HG02678 (cell line): ENCODE results near the gene OTOA.
"Not testable (repeated sequence)": the region's sequence is repeated elsewhere in the genome, so short reads cannot be mapped to it uniquely, and the experiment has no call there.

Source experiments
- ATAC-seq: cut with Tn5 transposase; IDR thresholded peaks from one replicate; pipeline ENCODE4 v1.9.1; 2021; ENCODE audit warnings: mild to moderate bottlenecking, moderate library complexity; ENCODE audit not compliant: unreplicated experiment

The OTOA gene

DNA sequence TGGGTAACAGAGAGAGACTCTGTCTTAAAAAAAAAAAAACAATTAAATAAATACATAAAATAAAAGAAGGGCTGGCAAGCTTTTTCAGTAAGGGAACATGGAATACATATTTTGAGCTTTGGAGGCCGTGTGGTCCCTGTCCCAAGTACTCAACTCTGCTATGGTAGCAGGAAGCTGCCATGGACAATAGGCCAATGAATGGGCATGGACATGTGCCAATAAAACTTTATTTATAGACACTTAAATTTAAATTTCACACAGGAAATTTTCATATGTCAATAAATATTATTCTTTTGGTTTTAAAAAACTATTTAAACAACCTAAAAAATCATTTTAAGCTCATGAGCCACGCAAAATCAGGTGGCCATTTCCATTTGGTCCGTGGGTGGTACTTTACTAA, 3.8 kb downstream of the OTOA start:
- ATAC-seq: no peak

DNA sequence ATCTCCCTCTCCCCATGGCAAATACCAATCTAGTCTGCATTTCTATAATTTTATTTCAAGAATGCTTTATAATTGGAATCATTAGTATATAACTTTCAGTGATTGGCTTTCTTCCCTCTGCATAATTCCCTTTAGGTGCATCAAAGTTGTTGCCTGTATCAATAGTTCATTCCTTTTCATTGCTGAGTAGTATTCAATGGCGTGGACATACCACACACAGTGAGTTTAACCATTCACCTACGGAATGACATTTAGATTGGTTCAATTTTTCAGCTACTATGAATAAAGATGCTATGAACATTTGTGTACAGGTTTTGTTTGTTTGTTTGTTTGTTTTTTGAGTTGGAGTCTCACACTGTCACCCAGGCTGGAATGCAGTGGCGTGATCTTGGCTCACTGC, 9.7 kb downstream of the OTOA start:
- ATAC-seq: no peak

DNA sequence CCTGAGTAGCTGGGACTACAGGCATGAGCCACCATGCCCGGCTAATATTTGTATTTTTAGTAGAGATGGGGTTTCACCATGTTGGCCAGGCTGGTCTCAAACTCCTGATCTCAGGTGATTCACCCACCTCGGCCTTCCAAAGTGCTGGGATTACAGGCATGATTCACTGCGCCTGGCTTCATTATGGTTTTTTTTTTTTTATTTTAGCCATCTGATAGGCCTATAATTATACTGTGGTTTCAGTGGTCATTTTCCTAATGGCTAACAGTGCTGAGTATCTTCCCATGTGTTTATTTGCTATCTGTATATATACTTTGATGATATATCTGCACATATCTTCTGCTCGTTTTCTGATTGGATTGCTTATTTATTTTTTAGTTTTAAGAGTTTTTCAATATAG, 10.7 kb downstream of the OTOA start:
- not testable (repeated sequence) for ATAC-seq

DNA sequence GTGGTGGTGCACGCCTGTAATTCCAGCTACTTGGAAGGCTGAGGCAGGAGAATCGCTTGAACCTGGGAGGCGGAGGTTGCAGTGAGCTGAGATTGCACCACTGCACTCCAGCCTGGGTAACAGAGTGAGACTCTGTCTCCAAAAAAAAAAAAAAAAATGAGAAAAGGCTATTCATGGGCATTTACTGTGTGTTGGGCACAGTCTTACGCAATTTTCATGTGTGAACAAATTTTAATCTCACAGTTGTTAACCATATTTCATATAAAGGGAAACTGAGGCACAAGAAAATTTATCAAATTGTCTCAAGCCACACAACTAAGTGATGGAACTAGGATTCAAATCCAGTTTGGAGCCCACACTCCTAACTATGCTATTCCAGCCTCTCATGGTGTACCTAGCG, 16.9 kb downstream of the OTOA start:
- not testable (repeated sequence) for ATAC-seq

DNA sequence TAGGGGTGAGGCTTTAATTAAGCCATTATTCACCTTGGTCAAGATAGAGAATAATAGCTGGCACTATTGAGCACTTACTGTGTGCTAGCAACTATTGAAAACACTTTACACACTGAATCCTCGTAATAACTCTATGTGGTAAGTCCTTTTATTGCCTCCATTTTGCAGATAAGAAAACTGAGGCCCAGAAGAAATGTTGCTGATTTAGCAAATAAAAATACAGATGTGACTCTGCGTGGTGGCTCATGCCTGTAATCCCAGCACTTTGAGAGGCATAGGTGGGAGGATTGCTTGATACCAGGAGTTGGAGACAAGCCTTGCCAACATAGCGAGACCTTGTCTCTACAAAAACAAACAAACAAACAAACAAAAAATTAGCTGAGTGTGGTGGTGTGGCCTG, 19.4 kb downstream of the OTOA start:
- ATAC-seq: no peak

DNA sequence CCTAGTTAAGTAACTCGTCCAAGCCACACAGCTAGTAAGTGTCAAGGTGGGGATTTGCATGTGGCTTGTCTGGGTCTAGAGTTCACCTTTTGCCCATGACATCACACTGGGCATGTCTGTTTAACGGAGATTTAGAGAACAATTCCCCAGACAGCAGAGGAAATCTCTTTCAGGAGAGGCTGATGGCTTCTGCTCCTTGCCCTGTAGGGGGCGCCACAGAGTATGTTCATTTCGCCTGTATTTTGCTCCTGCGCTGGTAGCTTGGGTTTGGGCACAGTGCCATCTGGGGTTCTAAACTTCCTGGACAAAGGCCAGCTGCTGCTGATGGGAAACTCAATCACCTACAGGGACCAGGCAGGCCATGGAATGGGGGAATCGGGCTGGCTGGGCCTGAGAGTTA, 20.4 kb downstream of the OTOA start:
- no peak for ATAC-seq

DNA sequence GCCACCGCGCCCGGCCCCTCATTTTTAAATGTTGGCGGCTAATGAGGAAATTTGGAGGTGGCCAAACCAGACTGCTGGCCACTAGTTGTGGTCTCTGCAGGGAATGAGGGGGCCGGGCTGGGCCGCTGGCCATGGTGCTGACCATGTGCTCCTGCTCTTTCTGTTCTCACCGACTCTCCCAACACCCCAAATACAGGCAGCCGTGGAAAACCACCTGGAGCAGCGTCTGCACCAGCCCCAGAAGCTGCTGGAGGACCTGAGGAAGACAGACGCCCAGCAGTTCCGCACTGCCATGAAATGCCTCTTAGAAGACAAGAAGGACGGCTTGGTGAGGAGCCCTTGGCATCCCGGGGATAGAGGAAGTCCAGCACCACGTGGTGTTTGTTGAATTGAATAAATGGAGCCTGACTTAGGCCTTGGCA, 21.3 kb downstream of the OTOA start:
- no peak for ATAC-seq

DNA sequence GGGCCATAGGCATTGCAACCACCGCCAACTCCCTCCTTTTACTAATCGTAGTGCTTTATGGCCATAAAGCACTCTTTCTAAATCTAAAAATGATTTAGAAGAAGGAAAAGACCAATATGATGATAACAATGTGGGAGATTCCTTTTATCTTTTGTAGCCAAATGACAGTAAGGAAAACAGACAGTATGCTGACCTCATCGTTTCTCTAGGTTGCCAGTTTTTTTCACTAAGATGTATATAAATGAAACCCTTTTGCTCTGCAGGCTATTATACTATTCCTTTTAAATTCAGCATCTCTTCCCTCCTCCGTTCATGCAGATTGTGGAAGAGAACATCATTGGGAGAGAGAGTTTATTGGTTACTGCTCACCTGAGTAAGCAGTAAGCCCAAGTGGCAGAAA, 25.3 kb downstream of the OTOA start:
- ATAC-seq: no peak

DNA sequence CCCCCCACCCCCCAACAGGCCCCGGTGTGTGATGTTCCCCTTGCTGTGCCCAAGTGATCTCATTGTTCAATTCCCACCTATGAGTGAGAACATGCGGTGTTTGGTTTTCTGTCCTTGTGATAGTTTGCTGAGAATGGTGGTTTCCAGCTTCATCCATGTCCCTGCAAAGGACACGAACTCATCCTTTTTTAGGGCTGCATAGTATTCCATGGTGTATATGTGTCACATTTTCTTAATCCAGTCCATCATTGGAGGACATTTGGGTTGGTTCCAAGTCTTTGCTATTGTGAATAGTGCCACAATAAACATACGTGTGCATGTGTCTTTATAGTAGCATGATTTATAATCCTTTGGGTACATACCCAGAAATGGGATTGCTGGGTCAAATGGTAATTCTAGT, 27.2 kb downstream of the OTOA start:
- ATAC-seq: not testable (repeated sequence)

DNA sequence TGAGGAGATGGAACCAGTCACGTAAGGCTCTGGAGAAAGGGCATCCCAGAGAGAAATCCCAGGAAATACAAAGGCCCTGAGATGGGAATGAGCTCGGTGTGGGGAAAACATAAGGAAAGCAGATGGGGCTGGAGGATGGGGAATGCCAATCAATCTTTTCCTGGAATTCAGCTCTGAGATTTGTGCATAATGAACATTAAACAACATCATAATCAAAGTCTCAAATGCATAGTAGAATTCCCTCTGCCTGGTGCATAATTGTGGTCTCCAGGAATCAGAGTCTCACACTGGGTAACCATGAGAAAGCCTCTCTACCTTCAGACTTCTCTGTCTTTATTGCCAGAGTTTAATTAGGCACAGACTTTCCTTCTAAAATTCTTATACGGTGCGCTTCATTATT, 30.8 kb downstream of the OTOA start:
- ATAC-seq: no peak

DNA sequence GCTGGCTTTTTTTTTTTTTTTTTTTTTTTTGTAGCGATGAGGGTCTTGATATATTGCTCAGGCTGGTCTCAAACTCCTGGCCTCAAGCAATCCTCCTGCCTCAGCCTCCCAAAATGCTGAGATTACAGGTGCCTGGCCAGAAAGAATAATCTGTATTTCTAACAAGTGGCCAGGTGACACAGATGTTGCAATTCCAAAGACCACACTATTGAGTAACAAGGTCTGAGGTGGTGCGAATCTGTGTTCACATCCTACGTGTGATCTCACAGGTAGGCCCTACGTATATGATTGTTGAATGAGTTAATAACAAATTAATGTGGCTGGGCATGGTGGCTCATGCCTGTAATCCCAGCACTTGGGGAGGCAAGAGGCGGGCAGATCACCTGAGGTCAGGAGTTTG, 33.3 kb downstream of the OTOA start:
- no peak for ATAC-seq

DNA sequence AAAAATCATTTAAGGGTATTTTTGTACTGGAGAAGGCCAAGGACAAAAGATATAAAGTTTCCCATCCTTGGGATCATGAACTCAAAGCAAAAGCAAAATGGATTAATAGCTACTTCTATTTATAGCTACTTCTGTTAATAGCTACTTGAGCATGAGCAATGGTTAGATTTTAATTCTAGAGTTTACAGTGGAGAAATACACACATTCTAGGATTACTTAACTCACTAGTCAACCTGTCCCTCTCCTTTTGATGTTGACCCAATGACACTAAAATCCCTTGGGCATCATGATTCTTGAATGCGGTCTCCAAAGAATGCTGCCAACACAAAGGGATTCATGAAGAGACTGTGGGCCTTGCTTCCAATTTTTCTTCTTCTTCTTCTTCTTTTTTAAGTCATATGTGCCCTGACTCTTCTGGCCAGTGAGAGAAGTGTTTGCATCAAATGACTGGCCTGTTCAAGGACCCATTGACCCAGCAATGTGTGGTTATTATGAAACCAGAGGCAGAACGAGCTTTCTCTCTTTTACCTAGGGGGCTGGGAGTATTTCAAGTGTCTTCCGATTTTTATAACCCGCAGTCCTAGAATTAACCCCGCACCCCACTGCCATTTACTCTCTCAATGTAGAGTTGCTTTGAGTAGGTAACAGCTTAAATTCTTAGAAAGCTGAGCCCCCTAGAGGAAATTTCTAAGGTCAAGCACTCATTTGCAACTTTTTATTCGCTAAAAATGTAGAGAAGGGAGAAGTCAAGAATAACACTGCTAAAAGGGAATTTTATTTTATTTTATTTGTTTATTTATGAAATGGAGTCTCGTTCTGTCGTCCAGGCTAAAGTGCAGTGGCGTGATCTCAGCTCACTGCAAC, 34.6 kb downstream of the OTOA start:
- no peak for ATAC-seq

DNA sequence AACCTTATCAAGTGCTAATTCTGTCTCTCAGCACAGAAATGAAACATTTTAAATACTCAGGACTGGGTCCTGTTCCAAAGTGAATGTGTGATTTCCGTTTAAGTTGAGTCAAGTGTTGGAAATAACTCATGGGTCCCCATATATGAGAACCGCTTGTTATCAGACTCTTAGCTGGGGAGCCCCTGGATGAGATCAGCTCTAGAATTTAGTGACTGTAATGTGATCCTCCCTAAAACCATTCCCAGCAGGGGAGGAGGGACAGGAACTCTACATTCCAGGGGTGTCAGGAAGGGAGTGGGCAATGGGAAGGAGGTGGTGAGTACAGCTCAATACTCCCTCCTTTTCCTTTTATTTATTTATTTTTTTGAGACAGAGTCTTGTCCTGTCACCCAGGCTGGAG, 37.5 kb downstream of the OTOA start:
- no peak for ATAC-seq

DNA sequence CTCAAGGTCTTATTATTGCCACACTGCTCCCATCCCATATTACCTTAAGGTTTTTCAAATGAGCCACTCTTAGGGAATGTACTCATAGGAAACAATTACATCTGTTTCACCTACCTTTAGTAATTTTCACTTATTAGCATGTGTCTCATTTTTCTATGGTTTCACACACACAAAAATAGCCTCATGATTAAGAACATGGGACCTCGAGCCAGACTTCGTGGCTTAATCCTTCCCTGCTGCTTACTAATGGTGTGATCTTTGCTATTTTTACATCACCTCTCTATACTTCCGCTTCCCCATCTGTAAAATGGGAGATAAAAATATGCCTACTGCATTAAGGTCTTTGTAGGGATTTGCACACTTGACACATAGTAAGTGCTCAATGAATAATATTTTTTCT, 38.5 kb downstream of the OTOA start:
- ATAC-seq: no peak

DNA sequence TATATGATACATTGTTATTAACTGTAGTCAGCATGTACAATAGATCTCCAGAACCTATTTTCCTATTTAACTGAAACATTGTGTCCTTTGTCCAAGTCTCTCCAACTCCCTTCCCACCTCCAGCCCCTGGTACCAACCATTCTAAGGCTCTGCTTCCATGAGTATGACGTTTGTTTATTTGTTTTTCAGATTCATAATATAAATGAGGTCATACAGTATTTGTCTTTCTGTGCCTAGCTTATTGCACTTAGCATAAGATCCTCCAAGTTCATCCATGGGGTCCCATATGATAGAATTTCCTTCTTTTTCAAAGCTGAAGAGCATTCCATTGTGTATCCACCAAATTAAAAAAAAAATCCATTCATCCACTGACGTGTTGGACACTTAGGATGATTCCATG, 39.4 kb downstream of the OTOA start:
- ATAC-seq: no peak

DNA sequence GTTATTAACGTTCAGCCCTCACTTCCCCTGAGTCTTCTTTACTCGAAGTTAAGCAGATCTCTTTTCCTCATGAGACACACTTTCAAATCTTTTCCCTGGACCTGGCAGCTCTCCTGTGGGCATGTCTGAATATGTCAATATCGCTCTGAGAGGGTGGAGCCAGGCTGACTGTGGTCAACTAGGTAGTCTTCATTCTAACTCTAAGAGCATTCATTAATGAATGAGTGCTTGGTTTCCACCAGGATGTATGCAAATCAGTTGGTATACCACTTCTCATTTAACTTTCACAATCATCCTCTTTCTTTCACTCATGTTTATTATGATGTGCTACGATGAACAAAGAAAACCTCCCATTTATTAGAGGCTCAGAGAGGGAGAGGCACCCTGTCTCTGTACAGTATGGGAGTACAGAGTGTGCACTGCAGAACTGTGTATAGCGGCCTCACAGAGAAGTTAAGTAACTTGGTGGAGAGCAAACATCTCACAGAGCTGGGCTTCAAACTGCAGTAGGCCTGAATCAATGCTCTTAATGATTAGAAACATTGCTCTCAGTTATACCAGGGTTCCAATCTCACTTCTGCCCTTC, 39.9 kb downstream of the OTOA start:
- ATAC-seq: no peak

DNA sequence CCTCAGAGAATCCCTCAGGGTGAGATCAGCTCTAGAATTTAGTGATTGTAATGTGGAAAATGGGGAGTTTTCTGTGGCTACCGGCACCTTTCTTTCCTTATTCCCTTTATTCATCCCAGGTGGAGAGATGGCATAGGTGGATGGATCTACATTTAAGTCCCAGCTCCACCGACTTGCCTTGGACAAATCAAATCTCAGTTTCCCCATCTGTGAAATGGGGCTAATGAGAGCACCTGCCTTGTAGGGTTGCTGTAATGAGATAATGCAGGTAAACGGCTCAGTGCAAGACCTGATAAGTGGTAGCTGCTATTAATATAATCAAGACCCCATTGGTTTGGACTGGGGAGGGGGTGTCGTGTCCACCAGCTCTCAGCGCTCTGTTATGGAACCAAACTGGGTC, 40.5 kb downstream of the OTOA start:
- ATAC-seq: no peak

DNA sequence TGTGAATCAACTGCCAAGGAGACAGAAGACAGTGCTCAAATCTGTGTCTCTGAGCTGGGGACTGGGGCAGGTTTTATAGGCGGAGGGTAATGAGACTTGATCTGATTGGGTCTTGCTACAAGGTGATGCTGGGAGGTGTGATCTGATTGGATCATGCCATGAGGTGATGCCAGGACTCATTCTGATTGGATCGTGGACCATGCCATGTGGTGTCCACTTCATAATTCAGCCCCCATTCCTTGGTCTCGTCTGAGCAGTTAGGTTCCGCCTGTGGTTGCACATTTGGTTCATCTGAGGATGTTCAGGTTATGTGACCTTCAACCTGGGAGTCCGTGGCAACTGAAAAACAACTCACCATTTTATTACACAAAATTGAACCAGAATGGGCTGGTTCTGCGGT, 41.0 kb downstream of the OTOA start:
- ATAC-seq: no peak

DNA sequence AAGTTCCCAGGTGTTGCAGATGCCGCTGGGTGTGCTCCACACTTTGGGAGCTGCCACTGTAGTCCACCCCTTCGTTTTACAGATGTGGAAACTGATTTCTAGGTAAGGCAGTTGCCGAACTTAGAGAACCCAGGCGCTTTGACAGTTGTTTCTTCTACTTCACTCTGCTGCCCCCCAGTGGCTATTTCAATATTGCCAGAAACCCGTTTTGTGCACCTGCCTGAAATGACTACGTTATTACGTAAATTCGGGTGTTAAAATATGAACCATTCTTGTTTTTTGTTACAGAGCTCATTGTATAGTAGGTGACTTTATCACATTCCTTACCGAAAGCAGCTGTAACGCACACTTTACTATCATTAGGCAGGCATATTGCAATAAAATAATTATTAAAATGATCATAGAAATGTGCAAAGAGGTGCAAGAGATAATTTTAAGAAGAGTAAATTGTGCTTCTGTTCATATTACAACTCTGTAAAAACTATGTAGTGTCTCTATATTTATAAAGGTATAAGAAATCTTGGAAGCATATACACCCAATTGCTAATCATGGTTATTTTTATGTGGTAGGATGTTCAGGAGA, 44.9 kb downstream of the OTOA start:
- ATAC-seq: no peak

DNA sequence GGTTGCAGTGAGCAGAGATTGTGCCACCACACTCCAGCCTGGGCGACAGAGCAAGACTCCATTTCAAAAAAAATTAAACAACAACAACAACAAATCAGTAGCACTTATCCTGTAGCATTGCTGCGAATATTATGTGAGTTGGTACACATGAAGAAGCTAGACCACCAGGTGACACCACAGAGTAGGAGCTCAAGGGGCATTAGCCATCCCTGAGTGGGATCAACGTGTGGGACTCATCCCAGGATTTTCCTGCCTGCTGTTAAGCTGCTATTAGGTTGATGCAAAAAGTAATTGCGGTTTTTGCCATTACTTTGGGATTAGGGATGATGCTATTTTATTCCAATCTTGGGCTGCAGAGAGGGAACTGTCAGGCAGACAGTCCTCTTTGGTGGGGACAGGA, 47.2 kb downstream of the OTOA start:
- ATAC-seq: no peak

DNA sequence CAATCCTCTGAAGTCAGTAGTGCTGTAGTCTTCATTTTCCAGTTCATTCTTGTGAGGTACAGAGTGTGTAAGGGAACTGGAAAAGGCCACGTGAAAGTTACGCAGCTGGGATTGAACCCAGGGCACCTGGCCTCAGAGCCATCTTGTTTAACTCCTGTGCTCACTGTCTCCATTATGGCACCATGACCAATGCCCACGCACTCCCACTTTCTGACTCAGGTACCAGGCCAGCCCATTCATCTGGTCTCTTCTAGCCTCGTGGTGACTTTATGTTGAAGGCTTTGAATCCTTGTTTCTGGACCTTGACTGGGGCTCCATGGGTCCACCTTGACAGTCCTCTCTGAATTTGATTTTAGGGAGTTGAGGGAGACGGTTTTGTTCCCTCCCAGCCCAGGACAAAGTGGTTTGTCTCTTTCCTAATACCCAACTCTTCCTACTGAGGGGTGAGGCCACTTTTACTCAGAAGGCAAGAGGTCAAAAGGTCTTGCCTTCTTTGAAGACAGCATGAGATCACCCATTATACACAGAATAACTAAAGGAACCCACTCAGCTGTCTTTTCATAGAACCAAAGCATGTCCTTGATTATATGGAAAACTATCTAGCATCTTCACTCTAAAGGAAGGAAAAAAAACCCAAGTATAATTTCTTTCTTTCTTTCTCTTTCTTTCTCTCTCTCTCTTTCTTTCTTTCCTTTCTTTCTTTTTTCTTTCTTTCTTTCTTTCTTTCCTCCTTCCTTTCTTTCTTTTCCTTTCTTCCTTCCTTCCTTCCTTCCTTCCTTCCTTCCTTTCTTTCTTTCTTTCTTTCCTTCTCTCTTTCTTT, 50.0 kb downstream of the OTOA start:
- no peak for ATAC-seq

DNA sequence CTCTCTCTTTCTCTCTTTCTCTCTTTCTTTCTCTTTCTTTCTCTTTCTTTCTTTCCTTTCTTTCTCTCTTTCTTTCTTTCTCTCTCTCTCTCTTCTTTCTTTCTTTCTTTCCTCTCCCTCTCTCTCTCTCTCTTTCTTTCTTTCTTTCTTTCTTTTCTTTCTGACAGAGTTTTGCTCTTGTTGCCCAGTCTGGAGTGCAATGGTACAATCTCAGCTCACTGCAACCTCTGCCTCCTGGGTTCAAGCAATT, 50.5 kb downstream of the OTOA start:
- ATAC-seq: not testable (repeated sequence)
